Tibial nerve (tissue), 3 donors: ENCODE data around the gene CDC25A.

Experiments
- POLR2A ChIP-seq, 2 donors: fragments of 450-650 bp; IDR thresholded peaks; one replicate each; pipeline ENCODE4 v1.6.1; 2017; ENCODE audit warnings: antibody characterized with exemption in 2 of 2, mild to moderate bottlenecking in 2 of 2, moderate library complexity in 2 of 2
- TF ChIP-seq, protein P1 (sequence below), 5 experiments: fragments of 200-600 bp in 3 of 5; fragments of 450-650 bp in 2 of 5; sonication (generic) in 3 of 5; IDR thresholded peaks; one replicate each; pipeline ENCODE4 v1.5.1; 2016 to 2019; ENCODE audit warnings: antibody characterized with exemption in 5 of 5, mild to moderate bottlenecking in 3 of 5, moderate library complexity in 2 of 5

GRCh38 chr3:48178072-48178471, 10.1 kb downstream of the CDC25A start:
- TF ChIP-seq, protein P1, sequence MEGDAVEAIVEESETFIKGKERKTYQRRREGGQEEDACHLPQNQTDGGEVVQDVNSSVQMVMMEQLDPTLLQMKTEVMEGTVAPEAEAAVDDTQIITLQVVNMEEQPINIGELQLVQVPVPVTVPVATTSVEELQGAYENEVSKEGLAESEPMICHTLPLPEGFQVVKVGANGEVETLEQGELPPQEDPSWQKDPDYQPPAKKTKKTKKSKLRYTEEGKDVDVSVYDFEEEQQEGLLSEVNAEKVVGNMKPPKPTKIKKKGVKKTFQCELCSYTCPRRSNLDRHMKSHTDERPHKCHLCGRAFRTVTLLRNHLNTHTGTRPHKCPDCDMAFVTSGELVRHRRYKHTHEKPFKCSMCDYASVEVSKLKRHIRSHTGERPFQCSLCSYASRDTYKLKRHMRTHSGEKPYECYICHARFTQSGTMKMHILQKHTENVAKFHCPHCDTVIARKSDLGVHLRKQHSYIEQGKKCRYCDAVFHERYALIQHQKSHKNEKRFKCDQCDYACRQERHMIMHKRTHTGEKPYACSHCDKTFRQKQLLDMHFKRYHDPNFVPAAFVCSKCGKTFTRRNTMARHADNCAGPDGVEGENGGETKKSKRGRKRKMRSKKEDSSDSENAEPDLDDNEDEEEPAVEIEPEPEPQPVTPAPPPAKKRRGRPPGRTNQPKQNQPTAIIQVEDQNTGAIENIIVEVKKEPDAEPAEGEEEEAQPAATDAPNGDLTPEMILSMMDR (IDR thresholded peaks at IDR 0.05), result no peak
- TF ChIP-seq POLR2A (IDR thresholded peaks at IDR 0.05), result no peak
